ENCODE data around the gene CREB5.

DNA sequence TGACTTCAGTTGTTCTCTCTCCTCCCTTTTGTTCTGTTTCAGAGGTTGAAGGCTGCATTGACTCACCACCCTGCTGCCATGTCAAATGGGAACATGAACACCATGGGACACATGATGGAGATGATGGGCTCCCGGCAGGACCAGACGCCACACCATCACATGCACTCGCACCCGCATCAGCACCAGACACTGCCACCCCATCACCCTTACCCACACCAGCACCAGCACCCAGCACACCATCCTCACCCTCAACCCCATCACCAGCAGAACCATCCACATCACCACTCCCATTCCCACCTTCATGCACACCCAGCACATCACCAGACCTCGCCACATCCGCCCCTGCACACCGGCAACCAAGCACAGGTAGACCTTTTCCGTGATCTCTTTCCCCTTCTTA is 391.8 kb downstream of the CREB5 start:
- TF ChIP-seq GLIS3 (CRISPR knock-in tag; IDR thresholded peaks at IDR 0.05) (no peak), ESRRG (CRISPR knock-in tag; IDR thresholded peaks at IDR 0.05) (no peak), TOX (CRISPR knock-in tag; IDR thresholded peaks at IDR 0.05; ENCODE audit: borderline replicate concordance) (no peak), RARB (CRISPR knock-in tag; IDR thresholded peaks at IDR 0.05) (no peak), ARNTL (CRISPR knock-in tag; IDR thresholded peaks at IDR 0.05; ENCODE audit: borderline replicate concordance, low read depth) (no peak), ZFP3 (CRISPR knock-in tag; IDR thresholded peaks at IDR 0.05) (no peak)
- TF ChIP-seq, protein P1, sequence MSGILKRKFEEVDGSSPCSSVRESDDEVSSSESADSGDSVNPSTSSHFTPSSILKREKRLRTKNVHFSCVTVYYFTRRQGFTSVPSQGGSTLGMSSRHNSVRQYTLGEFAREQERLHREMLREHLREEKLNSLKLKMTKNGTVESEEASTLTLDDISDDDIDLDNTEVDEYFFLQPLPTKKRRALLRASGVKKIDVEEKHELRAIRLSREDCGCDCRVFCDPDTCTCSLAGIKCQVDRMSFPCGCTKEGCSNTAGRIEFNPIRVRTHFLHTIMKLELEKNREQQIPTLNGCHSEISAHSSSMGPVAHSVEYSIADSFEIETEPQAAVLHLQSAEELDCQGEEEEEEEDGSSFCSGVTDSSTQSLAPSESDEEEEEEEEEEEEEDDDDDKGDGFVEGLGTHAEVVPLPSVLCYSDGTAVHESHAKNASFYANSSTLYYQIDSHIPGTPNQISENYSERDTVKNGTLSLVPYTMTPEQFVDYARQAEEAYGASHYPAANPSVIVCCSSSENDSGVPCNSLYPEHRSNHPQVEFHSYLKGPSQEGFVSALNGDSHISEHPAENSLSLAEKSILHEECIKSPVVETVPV (CRISPR knock-in tag; IDR thresholded peaks at IDR 0.05), result no peak
- TF ChIP-seq, protein P2, sequence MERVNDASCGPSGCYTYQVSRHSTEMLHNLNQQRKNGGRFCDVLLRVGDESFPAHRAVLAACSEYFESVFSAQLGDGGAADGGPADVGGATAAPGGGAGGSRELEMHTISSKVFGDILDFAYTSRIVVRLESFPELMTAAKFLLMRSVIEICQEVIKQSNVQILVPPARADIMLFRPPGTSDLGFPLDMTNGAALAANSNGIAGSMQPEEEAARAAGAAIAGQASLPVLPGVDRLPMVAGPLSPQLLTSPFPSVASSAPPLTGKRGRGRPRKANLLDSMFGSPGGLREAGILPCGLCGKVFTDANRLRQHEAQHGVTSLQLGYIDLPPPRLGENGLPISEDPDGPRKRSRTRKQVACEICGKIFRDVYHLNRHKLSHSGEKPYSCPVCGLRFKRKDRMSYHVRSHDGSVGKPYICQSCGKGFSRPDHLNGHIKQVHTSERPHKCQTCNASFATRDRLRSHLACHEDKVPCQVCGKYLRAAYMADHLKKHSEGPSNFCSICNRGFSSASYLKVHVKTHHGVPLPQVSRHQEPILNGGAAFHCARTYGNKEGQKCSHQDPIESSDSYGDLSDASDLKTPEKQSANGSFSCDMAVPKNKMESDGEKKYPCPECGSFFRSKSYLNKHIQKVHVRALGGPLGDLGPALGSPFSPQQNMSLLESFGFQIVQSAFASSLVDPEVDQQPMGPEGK (CRISPR knock-in tag; IDR thresholded peaks at IDR 0.05; ENCODE audit: borderline replicate concordance), result no peak

Measured in SK-N-SH treated with all-trans-retinoic acid at 6 μM for 48 hours (cell line).